IPS-18a (cell line): ENCODE measurements around the gene EED.

Experiments used
- H3K27ac ChIP-seq: one replicate; pipeline ENCODE4 v1.5.1; 2013; ENCODE audit warnings: low read length
- H3K27me3 ChIP-seq: one replicate; pipeline ENCODE4 v1.6.1; 2013; ENCODE audit warnings: mild to moderate bottlenecking, low read length; ENCODE audit not compliant: control insufficient read depth, insufficient read depth
- H3K36me3 ChIP-seq: one replicate; pipeline ENCODE4 v1.6.1; 2013; ENCODE audit warnings: low read depth, low read length; ENCODE audit not compliant: control insufficient read depth
- H3K4me1 ChIP-seq: one replicate; pipeline ENCODE4 v1.6.1; 2013; ENCODE audit warnings: low read depth, low read length; ENCODE audit not compliant: control insufficient read depth
- H3K4me3 ChIP-seq: one replicate; pipeline ENCODE4 v1.5.1; 2013; ENCODE audit warnings: low read length
- H3K9ac ChIP-seq: one replicate; pipeline ENCODE4 v1.6.1; 2013; ENCODE audit warnings: mild to moderate bottlenecking, low read length, moderate library complexity
- H3K9me3 ChIP-seq: one replicate; pipeline ENCODE4 v1.6.1; 2013; ENCODE audit warnings: low read depth, low read length; ENCODE audit not compliant: control insufficient read depth

Gene EED

DNA sequence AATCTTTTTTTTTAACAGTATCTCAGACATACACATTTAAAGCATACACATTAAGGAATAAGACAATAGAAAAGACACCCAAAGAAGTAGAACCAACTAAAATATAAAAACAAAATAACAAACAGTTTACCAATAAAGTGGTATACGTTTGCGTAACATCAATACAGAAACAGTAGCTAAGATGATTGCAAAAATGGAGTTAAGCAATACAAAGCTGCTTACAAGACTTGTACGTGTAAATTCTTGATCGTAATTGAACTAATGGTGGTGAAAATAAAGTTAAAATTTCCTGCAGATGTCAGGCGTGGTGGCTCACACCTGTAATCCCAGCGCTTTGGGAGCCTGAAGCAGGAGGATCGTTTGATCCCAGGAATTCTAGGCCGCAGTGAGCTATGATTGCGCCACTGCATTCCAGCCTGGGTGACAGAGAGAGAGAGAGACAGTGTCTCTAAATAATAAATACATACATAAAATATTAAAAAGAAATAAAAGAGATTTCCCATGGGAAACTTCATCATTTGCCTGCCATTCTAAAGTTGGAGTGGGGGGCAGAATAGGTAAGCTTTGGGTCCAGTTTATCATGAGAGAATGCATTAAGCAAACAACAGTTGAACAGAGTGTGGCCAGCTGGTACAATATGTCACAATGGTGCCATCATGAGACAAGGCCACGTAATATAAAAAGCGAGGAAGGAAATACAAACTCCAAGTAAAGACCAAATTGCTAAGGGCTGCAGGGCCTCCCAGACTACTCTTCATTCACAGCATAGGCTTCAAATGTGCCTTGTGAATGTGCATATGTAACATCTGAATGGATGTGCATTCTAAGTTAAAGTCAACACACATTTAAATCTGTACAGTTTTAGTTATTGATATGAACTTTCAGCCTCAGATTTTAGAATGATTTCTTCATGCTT is 38.9 kb upstream of the EED start:
- H3K4me3 ChIP-seq = no peak overlapping the region
- H3K9ac ChIP-seq = no peak overlapping the region

GRCh38 chr11:86206337-86206695 is 38.2 kb upstream of the EED start:
- Histone ChIP-seq H3K36me3 (no peaks in the 10 kb centered on the region), H3K27ac (no peak overlapping the region), H3K4me1 (no peaks in the 10 kb centered on the region), H3K9me3 (no peaks in the 10 kb centered on the region), H3K4me3 (no peak overlapping the region), H3K27me3 (peaks cover 16% of the 10 kb centered on the region), H3K9ac (no peak overlapping the region)

More for the DNA sequence above, 38.9 kb upstream of the EED start:
- H3K27me3 ChIP-seq = peaks cover 17% of the 10 kb centered on the region
- H3K9me3 ChIP-seq = no peaks in the 10 kb centered on the region
- H3K27ac ChIP-seq = no peak overlapping the region
- H3K4me1 ChIP-seq = no peaks in the 10 kb centered on the region
- no peaks in the 10 kb centered on the region for H3K36me3 ChIP-seq

GRCh38 chr11:86207413-86207812 is 37.1 kb upstream of the EED start:
- no peak overlapping the region for H3K9ac ChIP-seq
- H3K27me3 ChIP-seq = peaks cover 5% of the 10 kb centered on the region
- no peak overlapping the region for H3K4me3 ChIP-seq
- H3K9me3 ChIP-seq = no peaks in the 10 kb centered on the region
- no peak overlapping the region for H3K27ac ChIP-seq
- no peaks in the 10 kb centered on the region for H3K36me3 ChIP-seq
- no peaks in the 10 kb centered on the region for H3K4me1 ChIP-seq

DNA sequence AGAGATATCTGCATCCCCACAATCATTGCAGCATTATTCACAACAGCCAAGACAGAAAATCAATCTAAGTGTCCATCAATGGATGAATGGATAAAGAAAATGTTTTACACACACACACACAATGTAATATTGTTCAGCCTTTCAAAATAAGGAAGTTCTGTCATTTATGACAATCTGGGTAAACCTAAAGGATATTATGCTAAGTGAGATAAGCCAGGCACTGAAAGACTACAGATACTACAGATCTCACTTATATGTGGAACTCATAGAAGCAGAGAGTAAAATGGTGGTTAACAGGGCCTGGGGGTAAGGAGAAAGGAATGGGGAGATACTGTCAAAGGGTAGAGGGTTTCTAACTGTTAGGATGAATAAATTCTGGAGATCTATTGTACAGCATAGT is 36.0 kb upstream of the EED start:
- no peaks in the 10 kb centered on the region for H3K27me3 ChIP-seq
- H3K9me3 ChIP-seq = no peaks in the 10 kb centered on the region
- no peaks in the 10 kb centered on the region for H3K4me1 ChIP-seq
- no peak overlapping the region for H3K4me3 ChIP-seq
- H3K27ac ChIP-seq = no peak overlapping the region
- no peak overlapping the region for H3K9ac ChIP-seq
- H3K36me3 ChIP-seq = no peaks in the 10 kb centered on the region

GRCh38 chr11:86209806-86210657 is 34.5 kb upstream of the EED start:
- Histone ChIP-seq H3K27me3 (no peaks in the 10 kb centered on the region), H3K9me3 (no peaks in the 10 kb centered on the region), H3K27ac (no peak overlapping the region), H3K36me3 (no peaks in the 10 kb centered on the region), H3K4me1 (no peaks in the 10 kb centered on the region), H3K4me3 (no peak overlapping the region), H3K9ac (no peak overlapping the region)

DNA sequence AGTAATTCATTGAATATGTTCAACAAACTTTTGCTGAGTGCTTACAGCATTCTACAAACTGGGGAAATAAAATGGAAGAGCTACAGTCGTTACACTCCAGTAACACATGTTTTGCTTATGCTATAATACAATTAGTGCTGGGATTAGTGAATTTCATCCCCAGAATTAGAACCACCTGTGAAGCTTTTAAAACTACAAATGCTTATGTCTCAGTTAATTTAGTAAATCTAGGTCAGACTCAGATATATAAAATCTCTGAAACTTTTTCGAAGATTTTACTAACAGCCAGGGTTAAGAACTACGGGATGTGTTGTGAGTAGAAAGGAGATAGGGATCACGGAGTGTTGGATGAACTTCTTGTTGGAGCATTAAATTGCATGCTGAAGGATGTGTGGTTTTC is 33.7 kb upstream of the EED start:
- no peaks in the 10 kb centered on the region for H3K36me3 ChIP-seq
- no peaks in the 10 kb centered on the region for H3K9me3 ChIP-seq
- no peak overlapping the region for H3K9ac ChIP-seq
- no peaks in the 10 kb centered on the region for H3K4me1 ChIP-seq
- H3K27me3 ChIP-seq = no peaks in the 10 kb centered on the region
- H3K27ac ChIP-seq = no peak overlapping the region
- H3K4me3 ChIP-seq = no peak overlapping the region

DNA sequence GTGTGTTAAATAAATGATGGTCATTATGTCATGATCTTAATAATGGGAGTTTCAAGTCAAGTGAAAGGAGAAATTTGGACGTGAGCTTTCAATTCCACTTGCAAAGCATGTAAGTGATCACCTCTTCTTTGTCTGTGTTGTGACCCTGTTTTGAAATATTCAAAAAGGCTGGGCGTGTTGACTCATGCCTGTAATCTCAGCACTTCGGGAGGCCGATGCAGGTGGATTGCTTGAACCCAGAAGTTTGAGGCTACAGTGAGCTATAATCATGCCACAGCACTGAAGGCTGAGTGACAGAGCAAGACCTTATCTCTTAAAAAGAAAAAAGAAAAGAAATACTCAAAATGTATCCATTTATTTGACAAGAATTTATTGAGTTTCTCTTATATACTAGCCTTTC is 32.9 kb upstream of the EED start:
- H3K9me3 ChIP-seq = no peaks in the 10 kb centered on the region
- H3K27me3 ChIP-seq = no peaks in the 10 kb centered on the region
- H3K4me1 ChIP-seq = no peaks in the 10 kb centered on the region
- no peak overlapping the region for H3K27ac ChIP-seq
- no peak overlapping the region for H3K9ac ChIP-seq
- H3K4me3 ChIP-seq = no peak overlapping the region
- H3K36me3 ChIP-seq = no peaks in the 10 kb centered on the region

- H3K36me3 ChIP-seq = no peaks in the 10 kb centered on the region
- no peak overlapping the region for H3K27ac ChIP-seq
- no peaks in the 10 kb centered on the region for H3K9me3 ChIP-seq
- H3K4me3 ChIP-seq = no peak overlapping the region
- H3K27me3 ChIP-seq = no peaks in the 10 kb centered on the region
- no peak overlapping the region for H3K9ac ChIP-seq
- H3K4me1 ChIP-seq = no peaks in the 10 kb centered on the region
Measured at GRCh38 chr11:86212019-86212611, 32.4 kb upstream of the EED start.

GRCh38 chr11:86214710-86215109 is 29.8 kb upstream of the EED start:
- Histone ChIP-seq H3K27ac (no peak overlapping the region), H3K36me3 (no peaks in the 10 kb centered on the region), H3K9me3 (no peaks in the 10 kb centered on the region), H3K27me3 (no peaks in the 10 kb centered on the region), H3K4me1 (no peaks in the 10 kb centered on the region), H3K4me3 (no peak overlapping the region), H3K9ac (no peak overlapping the region)

GRCh38 chr11:86218125-86219084 is 26.1 kb upstream of the EED start:
- Histone ChIP-seq H3K36me3 (no peaks in the 10 kb centered on the region), H3K9ac (no peak overlapping the region), H3K9me3 (no peaks in the 10 kb centered on the region), H3K4me3 (peak overlapping the region; percentile 24), H3K27me3 (no peaks in the 10 kb centered on the region), H3K27ac (no peak overlapping the region), H3K4me1 (no peaks in the 10 kb centered on the region)
